ENCODE data around the gene MBTD1. TPM values are rescaled to one million over a fixed set of nuclear protein-coding genes. Genes with fewer than 3 reads are reported as not detected.

Gene MBTD1
- total and polyA plus RNA-seq, 9 of the 15 experiments (the other 6 are each of a cell fraction or from before 2014, with no cell fraction given): 2.1 to 26.3 (median 13.3) TPM

- peak; percentile 68 to 83 (median 75) for TF ChIP-seq CTCF (IDR thresholded peaks at IDR 0.05 in 2 of 3, conservative IDR thresholded peaks at IDR 0.05 in 1 of 3; ENCODE audit: insufficient read depth in 2 of 3, low read depth in 1 of 3, low read length in 3 of 3)
- peak; percentile 98 for TF ChIP-seq ZBTB7A (IDR thresholded peaks at IDR 0.05; ENCODE audit: borderline replicate concordance, control insufficient read depth, low read depth, low read length)
- peak; percentile 35; the same call in 1 of the 2 replicates for TF ChIP-seq ZFX (CRISPR knock-in tag; IDR thresholded peaks at IDR 0.05)
- peak; percentile 55; the same call in 1 of the 2 replicates for TF ChIP-seq RB1 (IDR thresholded peaks at IDR 0.05; ENCODE audit: low read depth)
- no peak for TF ChIP-seq SFPQ (IDR thresholded peaks at IDR 0.05; ENCODE audit: low read depth, low read length)
- TF ChIP-seq RBM14 (IDR thresholded peaks at IDR 0.05; ENCODE audit: borderline replicate concordance, insufficient read depth, low read depth, low read length): 0 out of 2 replicates have a peak, but pooled peaks have one; percentile 88
- peak; percentile 10; the same call in 1 of the 2 replicates for TF ChIP-seq GATAD2B (IDR thresholded peaks at IDR 0.05; ENCODE audit: borderline replicate concordance)
- no peak for TF ChIP-seq NCOR1 (IDR thresholded peaks at IDR 0.05)
- peak; percentile 46; the same call in 1 of the 2 replicates for TF ChIP-seq POLR2A (conservative IDR thresholded peaks at IDR 0.05)
- TF ChIP-seq SMARCB1 (IDR thresholded peaks at IDR 0.05; ENCODE audit: insufficient read length, low read depth): no peak
- no peak for TF ChIP-seq TFAM (CRISPR knock-in tag; conservative IDR thresholded peaks at IDR 0.05)
- TF ChIP-seq SAFB (IDR thresholded peaks at IDR 0.05; ENCODE audit: borderline replicate concordance, low read depth, low read length): peak; percentile 65; the same call in 1 of the 2 replicates
- 0 out of 2 replicates have a peak, but pooled peaks have one; percentile 10 for TF ChIP-seq CREB1 (IDR thresholded peaks at IDR 0.05)
- TF ChIP-seq CREB1 (CRISPR knock-in tag; IDR thresholded peaks at IDR 0.05): no peak
- no peak for TF ChIP-seq KDM2B (CRISPR knock-in tag; IDR thresholded peaks at IDR 0.05)
- no peak for TF ChIP-seq FOXA3 (CRISPR knock-in tag; conservative IDR thresholded peaks at IDR 0.05 in 1 of 2, IDR thresholded peaks at IDR 0.05 in 1 of 2)
- no peak for TF ChIP-seq CAMTA2 (CRISPR knock-in tag; conservative IDR thresholded peaks at IDR 0.05)
- TF ChIP-seq BRCA1 (IDR thresholded peaks at IDR 0.05): no peak
- 0 out of 2 replicates have a peak, but pooled peaks have one; percentile 61 for TF ChIP-seq BRCA1 (CRISPR knock-in tag; IDR thresholded peaks at IDR 0.05)
- TF ChIP-seq CEBPG (CRISPR knock-in tag; IDR thresholded peaks at IDR 0.05): 0 out of 2 replicates have a peak, but pooled peaks have one; percentile 29
- TF ChIP-seq CEBPG (tag; conservative IDR thresholded peaks at IDR 0.05 in 1 of 2, IDR thresholded peaks at IDR 0.05 in 1 of 2): no peak
- TF ChIP-seq PTBP1 (IDR thresholded peaks at IDR 0.05; ENCODE audit: low read depth, low read length): 0 out of 2 replicates have a peak, but pooled peaks have one; percentile 8
- TF ChIP-seq FUS (optimal IDR thresholded peaks at IDR 0.05; ENCODE audit: low read depth, low read length): no peak
- TF ChIP-seq MAX (CRISPR knock-in tag; IDR thresholded peaks at IDR 0.05): peak; percentile 20; the same call in 1 of the 2 replicates
Observed at GRCh38 chr17:51166987-51167931, 92.6 kb downstream of the MBTD1 start (continued).
